ENCODE measurements around the gene POU2F1. TPM values are rescaled to one million over a fixed set of nuclear protein-coding genes. Genes with fewer than 3 reads are reported as not detected.

The POU2F1 gene
- total and polyA plus RNA-seq, 2 experiments from 2014 or later, result 38.8 to 66.1 TPM

DNA sequence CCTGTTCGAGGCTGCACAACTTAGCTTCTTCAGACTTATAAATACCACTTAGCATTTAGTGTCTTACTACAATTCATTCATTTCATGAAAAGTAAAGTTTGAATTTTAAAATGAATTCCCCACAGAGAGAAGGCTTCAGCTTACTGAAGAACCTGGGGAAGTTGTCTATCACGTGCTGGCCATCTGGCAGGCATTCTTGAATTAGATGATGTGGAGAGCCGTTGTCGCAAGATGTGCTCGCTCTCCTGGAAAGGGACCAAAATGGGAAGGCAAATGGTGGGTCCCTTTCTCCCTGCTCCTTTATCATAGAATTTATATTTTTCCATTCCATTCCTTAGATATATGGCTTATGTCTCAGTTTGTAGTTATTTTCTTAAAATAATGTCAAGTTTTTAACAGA is 207.2 kb downstream of the POU2F1 start:
- Histone ChIP-seq H3F3A (replicated peaks; ENCODE audit: low read depth) (peaks cover 9% of the 10 kb centered on the region; the same call in 1 of the 2 replicates), H2AFZ (no peak overlapping the region), H4K20me1 (replicated peaks; ENCODE audit: insufficient read depth) (no peaks in the 10 kb centered on the region; the same call in 1 of the 2 replicates), H3K4me3 (no peak overlapping the region), H3K36me3 (ENCODE audit: insufficient read depth) (no peaks in the 10 kb centered on the region), H3K4me1 (ENCODE audit: insufficient read depth) (peaks cover 73% of the 10 kb centered on the region), H3K4me2 (0 out of 2 replicates have a peak overlapping the region, but pooled peaks have one; percentile 29), H3K9me2 (ENCODE audit: insufficient read depth) (no peaks in the 10 kb centered on the region), H3K27me3 (ENCODE audit: insufficient read depth) (no peaks in the 10 kb centered on the region), H3K79me2 (replicated peaks; ENCODE audit: insufficient read depth) (no peaks in the 10 kb centered on the region), H3K27ac (ENCODE audit: low read depth) (no peak overlapping the region)
- H3K4me1 Mint-ChIP-seq, result peaks cover 93% of the 10 kb centered on the region
- no peaks in the 10 kb centered on the region for H3K9me3 Mint-ChIP-seq
- peak overlapping the region; percentile 31; the same call in 1 of the 2 replicates for H3K27ac Mint-ChIP-seq
- ATAC-seq (no peak), DNase-seq (ENCODE audit: low spot score) (no peak)
- H3K27me3 Mint-ChIP-seq (ENCODE audit: insufficient read depth, low read depth, poor library complexity), result peaks cover 16% of the 10 kb centered on the region
- no peak overlapping the region for H3K4me3 Mint-ChIP-seq
- no peak for TF ChIP-seq EZH2 (IDR thresholded peaks at IDR 0.05; ENCODE audit: low read depth, unreplicated experiment)
- no peak for TF ChIP-seq ZNF114 (CRISPR knock-in tag; IDR thresholded peaks at IDR 0.05)
- TF ChIP-seq JUNB (IDR thresholded peaks at IDR 0.05; ENCODE audit: unreplicated experiment), result no peak
- TF ChIP-seq STAT1 (IDR thresholded peaks at IDR 0.05; ENCODE audit: unreplicated experiment), result no peak
- TF ChIP-seq POLR2AphosphoS5 (IDR thresholded peaks at IDR 0.05; ENCODE audit: low read depth), result no peak
- TF ChIP-seq, protein P1, sequence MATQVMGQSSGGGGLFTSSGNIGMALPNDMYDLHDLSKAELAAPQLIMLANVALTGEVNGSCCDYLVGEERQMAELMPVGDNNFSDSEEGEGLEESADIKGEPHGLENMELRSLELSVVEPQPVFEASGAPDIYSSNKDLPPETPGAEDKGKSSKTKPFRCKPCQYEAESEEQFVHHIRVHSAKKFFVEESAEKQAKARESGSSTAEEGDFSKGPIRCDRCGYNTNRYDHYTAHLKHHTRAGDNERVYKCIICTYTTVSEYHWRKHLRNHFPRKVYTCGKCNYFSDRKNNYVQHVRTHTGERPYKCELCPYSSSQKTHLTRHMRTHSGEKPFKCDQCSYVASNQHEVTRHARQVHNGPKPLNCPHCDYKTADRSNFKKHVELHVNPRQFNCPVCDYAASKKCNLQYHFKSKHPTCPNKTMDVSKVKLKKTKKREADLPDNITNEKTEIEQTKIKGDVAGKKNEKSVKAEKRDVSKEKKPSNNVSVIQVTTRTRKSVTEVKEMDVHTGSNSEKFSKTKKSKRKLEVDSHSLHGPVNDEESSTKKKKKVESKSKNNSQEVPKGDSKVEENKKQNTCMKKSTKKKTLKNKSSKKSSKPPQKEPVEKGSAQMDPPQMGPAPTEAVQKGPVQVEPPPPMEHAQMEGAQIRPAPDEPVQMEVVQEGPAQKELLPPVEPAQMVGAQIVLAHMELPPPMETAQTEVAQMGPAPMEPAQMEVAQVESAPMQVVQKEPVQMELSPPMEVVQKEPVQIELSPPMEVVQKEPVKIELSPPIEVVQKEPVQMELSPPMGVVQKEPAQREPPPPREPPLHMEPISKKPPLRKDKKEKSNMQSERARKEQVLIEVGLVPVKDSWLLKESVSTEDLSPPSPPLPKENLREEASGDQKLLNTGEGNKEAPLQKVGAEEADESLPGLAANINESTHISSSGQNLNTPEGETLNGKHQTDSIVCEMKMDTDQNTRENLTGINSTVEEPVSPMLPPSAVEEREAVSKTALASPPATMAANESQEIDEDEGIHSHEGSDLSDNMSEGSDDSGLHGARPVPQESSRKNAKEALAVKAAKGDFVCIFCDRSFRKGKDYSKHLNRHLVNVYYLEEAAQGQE (IDR thresholded peaks at IDR 0.05; ENCODE audit: unreplicated experiment), result no peak
- no peak for TF ChIP-seq CREB1 (CRISPR knock-in tag; IDR thresholded peaks at IDR 0.05; ENCODE audit: low read depth)
- TF ChIP-seq EZH2phosphoT487 (IDR thresholded peaks at IDR 0.05; ENCODE audit: unreplicated experiment), result no peak
- TF ChIP-seq, protein P2, sequence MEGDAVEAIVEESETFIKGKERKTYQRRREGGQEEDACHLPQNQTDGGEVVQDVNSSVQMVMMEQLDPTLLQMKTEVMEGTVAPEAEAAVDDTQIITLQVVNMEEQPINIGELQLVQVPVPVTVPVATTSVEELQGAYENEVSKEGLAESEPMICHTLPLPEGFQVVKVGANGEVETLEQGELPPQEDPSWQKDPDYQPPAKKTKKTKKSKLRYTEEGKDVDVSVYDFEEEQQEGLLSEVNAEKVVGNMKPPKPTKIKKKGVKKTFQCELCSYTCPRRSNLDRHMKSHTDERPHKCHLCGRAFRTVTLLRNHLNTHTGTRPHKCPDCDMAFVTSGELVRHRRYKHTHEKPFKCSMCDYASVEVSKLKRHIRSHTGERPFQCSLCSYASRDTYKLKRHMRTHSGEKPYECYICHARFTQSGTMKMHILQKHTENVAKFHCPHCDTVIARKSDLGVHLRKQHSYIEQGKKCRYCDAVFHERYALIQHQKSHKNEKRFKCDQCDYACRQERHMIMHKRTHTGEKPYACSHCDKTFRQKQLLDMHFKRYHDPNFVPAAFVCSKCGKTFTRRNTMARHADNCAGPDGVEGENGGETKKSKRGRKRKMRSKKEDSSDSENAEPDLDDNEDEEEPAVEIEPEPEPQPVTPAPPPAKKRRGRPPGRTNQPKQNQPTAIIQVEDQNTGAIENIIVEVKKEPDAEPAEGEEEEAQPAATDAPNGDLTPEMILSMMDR (conservative IDR thresholded peaks at IDR 0.05; ENCODE audit: low read depth in 2 of 2), result no peak
- TF ChIP-seq, protein P3, sequence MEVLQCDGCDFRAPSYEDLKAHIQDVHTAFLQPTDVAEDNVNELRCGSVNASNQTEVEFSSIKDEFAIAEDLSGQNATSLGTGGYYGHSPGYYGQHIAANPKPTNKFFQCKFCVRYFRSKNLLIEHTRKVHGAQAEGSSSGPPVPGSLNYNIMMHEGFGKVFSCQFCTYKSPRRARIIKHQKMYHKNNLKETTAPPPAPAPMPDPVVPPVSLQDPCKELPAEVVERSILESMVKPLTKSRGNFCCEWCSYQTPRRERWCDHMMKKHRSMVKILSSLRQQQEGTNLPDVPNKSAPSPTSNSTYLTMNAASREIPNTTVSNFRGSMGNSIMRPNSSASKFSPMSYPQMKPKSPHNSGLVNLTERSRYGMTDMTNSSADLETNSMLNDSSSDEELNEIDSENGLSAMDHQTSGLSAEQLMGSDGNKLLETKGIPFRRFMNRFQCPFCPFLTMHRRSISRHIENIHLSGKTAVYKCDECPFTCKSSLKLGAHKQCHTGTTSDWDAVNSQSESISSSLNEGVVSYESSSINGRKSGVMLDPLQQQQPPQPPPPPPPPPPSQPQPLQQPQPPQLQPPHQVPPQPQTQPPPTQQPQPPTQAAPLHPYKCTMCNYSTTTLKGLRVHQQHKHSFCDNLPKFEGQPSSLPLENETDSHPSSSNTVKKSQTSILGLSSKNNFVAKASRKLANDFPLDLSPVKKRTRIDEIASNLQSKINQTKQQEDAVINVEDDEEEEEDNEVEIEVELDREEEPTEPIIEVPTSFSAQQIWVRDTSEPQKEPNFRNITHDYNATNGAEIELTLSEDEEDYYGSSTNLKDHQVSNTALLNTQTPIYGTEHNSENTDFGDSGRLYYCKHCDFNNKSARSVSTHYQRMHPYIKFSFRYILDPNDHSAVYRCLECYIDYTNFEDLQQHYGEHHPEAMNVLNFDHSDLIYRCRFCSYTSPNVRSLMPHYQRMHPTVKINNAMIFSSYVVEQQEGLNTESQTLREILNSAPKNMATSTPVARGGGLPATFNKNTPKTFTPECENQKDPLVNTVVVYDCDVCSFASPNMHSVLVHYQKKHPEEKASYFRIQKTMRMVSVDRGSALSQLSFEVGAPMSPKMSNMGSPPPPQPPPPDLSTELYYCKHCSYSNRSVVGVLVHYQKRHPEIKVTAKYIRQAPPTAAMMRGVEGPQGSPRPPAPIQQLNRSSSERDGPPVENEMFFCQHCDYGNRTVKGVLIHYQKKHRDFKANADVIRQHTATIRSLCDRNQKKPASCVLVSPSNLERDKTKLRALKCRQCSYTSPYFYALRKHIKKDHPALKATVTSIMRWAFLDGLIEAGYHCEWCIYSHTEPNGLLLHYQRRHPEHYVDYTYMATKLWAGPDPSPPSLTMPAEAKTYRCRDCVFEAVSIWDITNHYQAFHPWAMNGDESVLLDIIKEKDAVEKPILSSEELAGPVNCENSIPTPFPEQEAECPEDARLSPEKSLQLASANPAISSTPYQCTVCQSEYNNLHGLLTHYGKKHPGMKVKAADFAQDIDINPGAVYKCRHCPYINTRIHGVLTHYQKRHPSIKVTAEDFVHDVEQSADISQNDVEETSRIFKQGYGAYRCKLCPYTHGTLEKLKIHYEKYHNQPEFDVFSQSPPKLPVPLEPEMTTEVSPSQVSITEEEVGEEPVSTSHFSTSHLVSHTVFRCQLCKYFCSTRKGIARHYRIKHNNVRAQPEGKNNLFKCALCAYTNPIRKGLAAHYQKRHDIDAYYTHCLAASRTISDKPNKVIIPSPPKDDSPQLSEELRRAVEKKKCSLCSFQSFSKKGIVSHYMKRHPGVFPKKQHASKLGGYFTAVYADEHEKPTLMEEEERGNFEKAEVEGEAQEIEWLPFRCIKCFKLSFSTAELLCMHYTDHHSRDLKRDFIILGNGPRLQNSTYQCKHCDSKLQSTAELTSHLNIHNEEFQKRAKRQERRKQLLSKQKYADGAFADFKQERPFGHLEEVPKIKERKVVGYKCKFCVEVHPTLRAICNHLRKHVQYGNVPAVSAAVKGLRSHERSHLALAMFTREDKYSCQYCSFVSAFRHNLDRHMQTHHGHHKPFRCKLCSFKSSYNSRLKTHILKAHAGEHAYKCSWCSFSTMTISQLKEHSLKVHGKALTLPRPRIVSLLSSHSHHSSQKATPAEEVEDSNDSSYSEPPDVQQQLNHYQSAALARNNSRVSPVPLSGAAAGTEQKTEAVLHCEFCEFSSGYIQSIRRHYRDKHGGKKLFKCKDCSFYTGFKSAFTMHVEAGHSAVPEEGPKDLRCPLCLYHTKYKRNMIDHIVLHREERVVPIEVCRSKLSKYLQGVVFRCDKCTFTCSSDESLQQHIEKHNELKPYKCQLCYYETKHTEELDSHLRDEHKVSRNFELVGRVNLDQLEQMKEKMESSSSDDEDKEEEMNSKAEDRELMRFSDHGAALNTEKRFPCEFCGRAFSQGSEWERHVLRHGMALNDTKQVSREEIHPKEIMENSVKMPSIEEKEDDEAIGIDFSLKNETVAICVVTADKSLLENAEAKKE (CRISPR knock-in tag; IDR thresholded peaks at IDR 0.05), result no peak
- no peaks in the 10 kb centered on the region for H3K36me3 Mint-ChIP-seq (ENCODE audit: low read depth)
